AG04450 (cell line): Measurements from ENCODE around the gene SPATA7. TPM values are rescaled to one million over a fixed set of nuclear protein-coding genes. Genes with fewer than 3 reads are reported as not detected.

Experiments used
- CTCF ChIA-PET: fragments of 300-600, 350-600 bp; formaldehyde crosslinking; extraction: SDS; loops from one replicate; lab custom pipeline; 2022; ENCODE audit warnings: antibody characterized with exemption, inconsistent platforms; lab: Charles Lee
- POLR2A ChIA-PET: fragments of 350-600 bp; formaldehyde crosslinking; extraction: SDS; loops from one replicate; lab custom pipeline; 2021; ENCODE audit warnings: antibody characterized with exemption, inconsistent platforms; lab: Yijun Ruan, JAX
- DNase-seq: peaks from one replicate; pipeline ENCODE4 v3.0.0-alpha.2; 2011; ENCODE audit warnings: low read depth, low spot score
- H3K27ac ChIP-seq: one replicate; pipeline ENCODE4 v1.5.1; 2012; ENCODE audit warnings: low read depth, low read length, control low read depth
- H3K27me3 ChIP-seq: one replicate; pipeline ENCODE4 v1.6.0; 2012; ENCODE audit warnings: low read length; ENCODE audit not compliant: control insufficient read depth, insufficient read depth
- H3K4me3 ChIP-seq: 2 replicates; pipeline ENCODE4 v1.5.1; 2011; ENCODE audit warnings: mild to moderate bottlenecking, low read depth, low read length, control low read depth
- H3K9me3 ChIP-seq: 2 replicates; pipeline ENCODE4 v1.5.1; 2012; ENCODE audit warnings: low read length; ENCODE audit not compliant: control insufficient read depth, insufficient read depth
- polyA plus RNA-seq: library from polyadenylated mRNA; depleted of rRNA; stranded (reverse); fragments of >200 nt; gene quantifications from 2 replicates; pipeline ENCODE4 v1.2.3, GENCODE V29; 2011
- TF ChIP-seq, protein P1 (sequence below): IDR thresholded peaks from 2 replicates; pipeline ENCODE4 v1.5.1; 2011; ENCODE audit warnings: low read depth, low read length, control low read depth, inconsistent platforms

Gene SPATA7
- polyA plus RNA-seq, 1 experiment = 22.7 TPM

GRCh38 chr14:88424573-88424972 lies 39.1 kb downstream of the SPATA7 start:
- no peak overlapping the region for H3K4me3 ChIP-seq
- ChIA-PET CTCF (no interaction called here), POLR2A (interaction anchor here (1.0 kb wide), 1 partner anchor 40 kb away, joined by 4 read pairs; no protein-coding TSS in a partner anchor)

GRCh38 chr14:88426271-88426670 lies 40.8 kb downstream of the SPATA7 start:
- TF ChIP-seq, protein P1, sequence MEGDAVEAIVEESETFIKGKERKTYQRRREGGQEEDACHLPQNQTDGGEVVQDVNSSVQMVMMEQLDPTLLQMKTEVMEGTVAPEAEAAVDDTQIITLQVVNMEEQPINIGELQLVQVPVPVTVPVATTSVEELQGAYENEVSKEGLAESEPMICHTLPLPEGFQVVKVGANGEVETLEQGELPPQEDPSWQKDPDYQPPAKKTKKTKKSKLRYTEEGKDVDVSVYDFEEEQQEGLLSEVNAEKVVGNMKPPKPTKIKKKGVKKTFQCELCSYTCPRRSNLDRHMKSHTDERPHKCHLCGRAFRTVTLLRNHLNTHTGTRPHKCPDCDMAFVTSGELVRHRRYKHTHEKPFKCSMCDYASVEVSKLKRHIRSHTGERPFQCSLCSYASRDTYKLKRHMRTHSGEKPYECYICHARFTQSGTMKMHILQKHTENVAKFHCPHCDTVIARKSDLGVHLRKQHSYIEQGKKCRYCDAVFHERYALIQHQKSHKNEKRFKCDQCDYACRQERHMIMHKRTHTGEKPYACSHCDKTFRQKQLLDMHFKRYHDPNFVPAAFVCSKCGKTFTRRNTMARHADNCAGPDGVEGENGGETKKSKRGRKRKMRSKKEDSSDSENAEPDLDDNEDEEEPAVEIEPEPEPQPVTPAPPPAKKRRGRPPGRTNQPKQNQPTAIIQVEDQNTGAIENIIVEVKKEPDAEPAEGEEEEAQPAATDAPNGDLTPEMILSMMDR = no peak
- ChIA-PET POLR2A (no interaction called here), CTCF (no interaction called here)
- H3K27me3 ChIP-seq = no peaks in the 10 kb centered on the region
- peak; percentile 10 for DNase-seq
- H3K4me3 ChIP-seq = no peak overlapping the region
- H3K27ac ChIP-seq = no peak overlapping the region
- no peaks in the 10 kb centered on the region for H3K9me3 ChIP-seq

More at GRCh38 chr14:88424573-88424972, 39.1 kb downstream of the SPATA7 start:
- Histone ChIP-seq H3K27me3 (no peaks in the 10 kb centered on the region), H3K9me3 (no peaks in the 10 kb centered on the region), H3K27ac (no peak overlapping the region)
- TF ChIP-seq, protein P1 = no peak
- no peak for DNase-seq

GRCh38 chr14:88430976-88431375 lies 45.5 kb downstream of the SPATA7 start:
- ChIA-PET POLR2A (no interaction called here), CTCF (no interaction called here)
- H3K4me3 ChIP-seq = no peak overlapping the region
- TF ChIP-seq, protein P1 = no peak
- H3K27me3 ChIP-seq = no peaks in the 10 kb centered on the region
- H3K27ac ChIP-seq = no peak overlapping the region
- DNase-seq = no peak
- no peaks in the 10 kb centered on the region for H3K9me3 ChIP-seq

- ChIA-PET POLR2A (no interaction called here), CTCF (interaction anchor here (0.7 to 2.4 kb wide), 2 partner anchors 140 to 248 kb away, joined by 3 to 9 read pairs; no protein-coding TSS in a partner anchor)
- DNase-seq = no peak
Measured at GRCh38 chr14:88437658-88438057, 52.2 kb downstream of the SPATA7 start.

DNA sequence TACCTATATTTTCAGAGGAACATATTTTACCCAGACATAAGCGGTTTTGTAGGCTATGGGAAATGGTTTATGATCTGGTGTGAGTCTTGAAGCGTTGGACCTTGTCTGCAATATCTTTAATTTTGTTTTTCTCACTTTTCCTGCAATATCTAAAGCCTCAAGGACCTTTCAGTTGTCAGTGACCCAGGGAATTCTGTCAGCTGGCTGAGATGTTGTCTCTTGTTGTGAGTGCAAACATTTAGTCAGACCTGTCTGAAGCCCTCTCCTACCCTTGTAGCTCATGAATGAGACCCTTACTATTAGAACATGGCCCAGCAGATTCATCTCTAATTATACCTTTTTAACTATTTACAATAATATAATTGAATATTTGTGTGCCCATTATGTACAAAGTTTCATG lies 53.6 kb downstream of the SPATA7 start:
- no peak for DNase-seq
- no peaks in the 10 kb centered on the region for H3K27me3 ChIP-seq
- no peaks in the 10 kb centered on the region for H3K9me3 ChIP-seq
- H3K27ac ChIP-seq = no peak overlapping the region
- ChIA-PET CTCF (interaction anchor here (1.3 kb wide), 1 partner anchor 12 kb away, joined by 3 read pairs; no protein-coding TSS in a partner anchor), POLR2A (no interaction called here)
- TF ChIP-seq, protein P1 = no peak
- no peak overlapping the region for H3K4me3 ChIP-seq

More at GRCh38 chr14:88437658-88438057, 52.2 kb downstream of the SPATA7 start:
- Histone ChIP-seq H3K27me3 (no peaks in the 10 kb centered on the region), H3K4me3 (no peak overlapping the region), H3K27ac (no peak overlapping the region), H3K9me3 (no peaks in the 10 kb centered on the region)
- TF ChIP-seq, protein P1 = peak; percentile 47
